ENCODE measurements around the gene B4GALNT4.

DNA sequence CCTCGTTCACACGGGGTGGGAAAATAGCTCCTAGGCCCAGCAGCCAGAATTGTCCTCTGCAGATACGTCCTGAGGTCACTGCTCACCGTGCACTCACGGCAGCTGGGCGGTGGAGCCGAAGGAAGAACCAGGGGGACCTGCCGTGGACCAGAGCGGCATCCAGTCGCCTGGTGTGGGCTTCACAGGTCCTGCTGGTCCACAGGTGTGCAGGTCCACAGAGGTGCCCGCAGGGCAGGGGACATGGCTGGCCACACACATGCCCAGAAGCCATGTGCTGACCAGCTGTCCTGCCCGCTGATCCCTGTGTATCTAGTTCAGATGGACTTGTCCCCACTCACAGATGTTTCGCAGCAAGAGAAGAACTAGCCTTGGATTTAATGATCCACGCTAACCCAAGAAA lies 14.1 kb downstream of the B4GALNT4 start:
- TF ChIP-seq, protein P1, sequence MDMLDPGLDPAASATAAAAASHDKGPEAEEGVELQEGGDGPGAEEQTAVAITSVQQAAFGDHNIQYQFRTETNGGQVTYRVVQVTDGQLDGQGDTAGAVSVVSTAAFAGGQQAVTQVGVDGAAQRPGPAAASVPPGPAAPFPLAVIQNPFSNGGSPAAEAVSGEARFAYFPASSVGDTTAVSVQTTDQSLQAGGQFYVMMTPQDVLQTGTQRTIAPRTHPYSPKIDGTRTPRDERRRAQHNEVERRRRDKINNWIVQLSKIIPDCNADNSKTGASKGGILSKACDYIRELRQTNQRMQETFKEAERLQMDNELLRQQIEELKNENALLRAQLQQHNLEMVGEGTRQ (IDR thresholded peaks at IDR 0.05; ENCODE audit: low read length), result no peak
- TF ChIP-seq BCL11A (IDR thresholded peaks at IDR 0.05; ENCODE audit: low read depth in 2 of 2, low read length in 2 of 2) (no peak), POLR2A (IDR thresholded peaks at IDR 0.05; ENCODE audit: control extremely low read depth in 1 of 2, low read depth in 2 of 2, low read length in 2 of 2) (no peak), FOSL1 (IDR thresholded peaks at IDR 0.05; ENCODE audit: insufficient read depth, low read depth, low read length) (no peak), EZH2 (IDR thresholded peaks at IDR 0.05; ENCODE audit: low read depth, low read length, severe bottlenecking) (no peak), CREB1 (IDR thresholded peaks at IDR 0.05) (no peak), BRCA1 (IDR thresholded peaks at IDR 0.05; ENCODE audit: low read depth, low read length) (no peak), SP4 (IDR thresholded peaks at IDR 0.05; ENCODE audit: low read length) (no peak), POLR2AphosphoS5 (IDR thresholded peaks at IDR 0.05; ENCODE audit: low read depth, low read length) (no peak), JUN (IDR thresholded peaks at IDR 0.05; ENCODE audit: low read depth, low read length) (no peak), SP1 (IDR thresholded peaks at IDR 0.05; ENCODE audit: low read depth, low read length) (no peak), RFX5 (IDR thresholded peaks at IDR 0.05; ENCODE audit: borderline replicate concordance, low read depth, low read length) (no peak)
- TF ChIP-seq, protein P2, sequence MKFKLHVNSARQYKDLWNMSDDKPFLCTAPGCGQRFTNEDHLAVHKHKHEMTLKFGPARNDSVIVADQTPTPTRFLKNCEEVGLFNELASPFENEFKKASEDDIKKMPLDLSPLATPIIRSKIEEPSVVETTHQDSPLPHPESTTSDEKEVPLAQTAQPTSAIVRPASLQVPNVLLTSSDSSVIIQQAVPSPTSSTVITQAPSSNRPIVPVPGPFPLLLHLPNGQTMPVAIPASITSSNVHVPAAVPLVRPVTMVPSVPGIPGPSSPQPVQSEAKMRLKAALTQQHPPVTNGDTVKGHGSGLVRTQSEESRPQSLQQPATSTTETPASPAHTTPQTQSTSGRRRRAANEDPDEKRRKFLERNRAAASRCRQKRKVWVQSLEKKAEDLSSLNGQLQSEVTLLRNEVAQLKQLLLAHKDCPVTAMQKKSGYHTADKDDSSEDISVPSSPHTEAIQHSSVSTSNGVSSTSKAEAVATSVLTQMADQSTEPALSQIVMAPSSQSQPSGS (IDR thresholded peaks at IDR 0.05; ENCODE audit: low read length), result no peak
- TF ChIP-seq, protein P3, sequence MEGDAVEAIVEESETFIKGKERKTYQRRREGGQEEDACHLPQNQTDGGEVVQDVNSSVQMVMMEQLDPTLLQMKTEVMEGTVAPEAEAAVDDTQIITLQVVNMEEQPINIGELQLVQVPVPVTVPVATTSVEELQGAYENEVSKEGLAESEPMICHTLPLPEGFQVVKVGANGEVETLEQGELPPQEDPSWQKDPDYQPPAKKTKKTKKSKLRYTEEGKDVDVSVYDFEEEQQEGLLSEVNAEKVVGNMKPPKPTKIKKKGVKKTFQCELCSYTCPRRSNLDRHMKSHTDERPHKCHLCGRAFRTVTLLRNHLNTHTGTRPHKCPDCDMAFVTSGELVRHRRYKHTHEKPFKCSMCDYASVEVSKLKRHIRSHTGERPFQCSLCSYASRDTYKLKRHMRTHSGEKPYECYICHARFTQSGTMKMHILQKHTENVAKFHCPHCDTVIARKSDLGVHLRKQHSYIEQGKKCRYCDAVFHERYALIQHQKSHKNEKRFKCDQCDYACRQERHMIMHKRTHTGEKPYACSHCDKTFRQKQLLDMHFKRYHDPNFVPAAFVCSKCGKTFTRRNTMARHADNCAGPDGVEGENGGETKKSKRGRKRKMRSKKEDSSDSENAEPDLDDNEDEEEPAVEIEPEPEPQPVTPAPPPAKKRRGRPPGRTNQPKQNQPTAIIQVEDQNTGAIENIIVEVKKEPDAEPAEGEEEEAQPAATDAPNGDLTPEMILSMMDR (IDR thresholded peaks at IDR 0.05; ENCODE audit: control extremely low read depth in 1 of 3, insufficient read depth in 1 of 3, low read depth in 1 of 3, low read length in 3 of 3), result no peak

Measured in H1 (cell line).